ENCODE results near the gene SKIL.
"Not testable (repeated sequence)": the region's sequence is repeated elsewhere in the genome, so short reads cannot be mapped to it uniquely, and the experiment has no call there.

SKIL gene

DNA sequence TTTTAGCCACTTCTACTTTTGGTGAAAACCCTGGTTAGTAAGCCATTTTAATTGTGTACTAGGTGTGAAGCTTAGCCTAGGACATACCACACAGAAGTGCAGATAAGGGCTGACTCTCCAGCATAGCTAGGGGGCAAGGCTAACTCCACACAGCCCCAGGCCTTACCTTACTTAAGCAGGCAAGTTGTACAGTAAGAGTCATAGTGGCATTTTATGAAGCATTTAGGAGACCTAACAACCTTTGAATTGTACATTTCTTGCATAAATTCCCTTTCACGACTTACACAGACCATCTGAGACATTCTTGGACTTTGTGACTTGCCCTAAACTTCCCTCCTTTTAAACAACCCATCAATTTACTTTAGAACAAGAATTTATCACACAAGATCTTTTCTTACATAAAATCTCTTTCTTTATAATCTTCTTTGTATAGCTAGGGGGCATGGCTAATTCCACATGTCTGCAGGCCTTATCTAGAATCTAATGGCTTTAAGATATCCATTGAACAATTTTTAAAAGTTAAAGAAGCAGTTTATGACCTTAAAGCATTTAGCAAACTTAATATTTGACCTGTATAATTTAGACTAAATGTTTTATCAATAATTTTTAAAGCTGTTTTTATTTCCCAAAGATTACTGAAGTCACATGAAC lies 18.7 kb upstream of the SKIL start:
- H3K4me3 ChIP-seq (ENCODE audit: low read depth, low read length), result no peak overlapping the region
- TF ChIP-seq, protein P1, sequence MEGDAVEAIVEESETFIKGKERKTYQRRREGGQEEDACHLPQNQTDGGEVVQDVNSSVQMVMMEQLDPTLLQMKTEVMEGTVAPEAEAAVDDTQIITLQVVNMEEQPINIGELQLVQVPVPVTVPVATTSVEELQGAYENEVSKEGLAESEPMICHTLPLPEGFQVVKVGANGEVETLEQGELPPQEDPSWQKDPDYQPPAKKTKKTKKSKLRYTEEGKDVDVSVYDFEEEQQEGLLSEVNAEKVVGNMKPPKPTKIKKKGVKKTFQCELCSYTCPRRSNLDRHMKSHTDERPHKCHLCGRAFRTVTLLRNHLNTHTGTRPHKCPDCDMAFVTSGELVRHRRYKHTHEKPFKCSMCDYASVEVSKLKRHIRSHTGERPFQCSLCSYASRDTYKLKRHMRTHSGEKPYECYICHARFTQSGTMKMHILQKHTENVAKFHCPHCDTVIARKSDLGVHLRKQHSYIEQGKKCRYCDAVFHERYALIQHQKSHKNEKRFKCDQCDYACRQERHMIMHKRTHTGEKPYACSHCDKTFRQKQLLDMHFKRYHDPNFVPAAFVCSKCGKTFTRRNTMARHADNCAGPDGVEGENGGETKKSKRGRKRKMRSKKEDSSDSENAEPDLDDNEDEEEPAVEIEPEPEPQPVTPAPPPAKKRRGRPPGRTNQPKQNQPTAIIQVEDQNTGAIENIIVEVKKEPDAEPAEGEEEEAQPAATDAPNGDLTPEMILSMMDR (IDR thresholded peaks at IDR 0.05; ENCODE audit: low read depth, low read length), result no peak

DNA sequence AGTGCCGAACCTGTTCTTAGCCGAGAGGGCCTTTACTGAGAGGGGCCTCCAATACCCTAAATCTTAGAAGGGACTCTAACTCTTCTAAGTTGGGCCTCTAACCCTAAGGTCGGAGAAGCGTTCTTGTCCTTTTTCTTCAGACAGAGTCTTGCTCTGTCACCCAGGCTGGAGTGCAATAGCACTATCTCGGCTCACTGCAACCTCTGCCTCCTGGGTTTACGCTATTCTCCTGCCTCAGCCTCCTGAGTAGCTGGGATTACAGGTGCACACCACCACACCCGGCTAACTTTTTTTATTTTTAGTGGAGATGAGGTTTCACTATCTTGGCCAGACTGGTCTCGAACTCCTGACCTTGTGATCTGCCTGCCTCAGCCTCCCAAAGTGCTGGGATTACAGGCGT lies 15.2 kb upstream of the SKIL start:
- not testable (repeated sequence) for H3K4me3 ChIP-seq (ENCODE audit: low read depth, low read length)

DNA sequence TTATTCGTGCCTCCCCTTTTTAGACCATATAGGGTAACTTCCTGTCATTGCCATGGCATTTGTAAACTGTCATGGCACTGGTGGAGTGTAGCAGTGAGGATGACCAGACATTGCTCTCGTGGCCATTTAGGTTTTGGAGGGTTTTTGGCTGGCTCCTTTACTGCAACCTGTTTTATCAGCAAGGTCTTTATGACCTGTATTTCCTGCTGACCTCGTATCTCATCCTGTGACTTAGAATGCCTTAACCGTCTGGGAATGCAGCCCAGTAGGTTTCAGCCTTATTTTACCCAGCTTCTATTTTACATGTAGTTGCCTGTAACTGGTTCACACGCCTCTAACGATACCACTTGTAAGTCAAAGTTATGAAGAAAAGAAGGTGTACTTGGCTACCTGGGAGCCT lies 13.7 kb upstream of the SKIL start:
- not testable (repeated sequence) for H3K4me3 ChIP-seq (ENCODE audit: low read depth, low read length)

DNA sequence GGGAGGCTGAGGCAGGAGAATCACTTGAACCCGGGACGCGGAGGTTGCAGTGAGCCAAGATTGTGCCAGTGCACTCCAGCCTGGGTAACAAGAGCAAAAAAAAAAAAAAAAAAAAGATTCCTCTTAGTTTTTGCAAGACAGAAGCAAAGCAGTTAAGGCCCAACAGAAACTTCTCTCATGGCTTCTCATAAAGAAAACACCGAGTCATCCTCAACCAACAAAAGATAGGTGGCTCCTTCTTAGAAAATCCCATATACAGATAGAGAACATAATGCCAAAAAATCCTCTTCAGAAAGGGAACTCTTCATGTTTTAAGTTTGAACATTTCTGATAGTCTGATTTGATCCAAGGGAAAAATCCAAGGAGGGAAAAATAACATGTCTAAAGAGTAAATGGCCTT lies 12.5 kb upstream of the SKIL start:
- no peak overlapping the region for H3K4me3 ChIP-seq (ENCODE audit: low read depth, low read length)
- TF ChIP-seq, protein P1 (IDR thresholded peaks at IDR 0.05; ENCODE audit: low read depth, low read length), result no peak

DNA sequence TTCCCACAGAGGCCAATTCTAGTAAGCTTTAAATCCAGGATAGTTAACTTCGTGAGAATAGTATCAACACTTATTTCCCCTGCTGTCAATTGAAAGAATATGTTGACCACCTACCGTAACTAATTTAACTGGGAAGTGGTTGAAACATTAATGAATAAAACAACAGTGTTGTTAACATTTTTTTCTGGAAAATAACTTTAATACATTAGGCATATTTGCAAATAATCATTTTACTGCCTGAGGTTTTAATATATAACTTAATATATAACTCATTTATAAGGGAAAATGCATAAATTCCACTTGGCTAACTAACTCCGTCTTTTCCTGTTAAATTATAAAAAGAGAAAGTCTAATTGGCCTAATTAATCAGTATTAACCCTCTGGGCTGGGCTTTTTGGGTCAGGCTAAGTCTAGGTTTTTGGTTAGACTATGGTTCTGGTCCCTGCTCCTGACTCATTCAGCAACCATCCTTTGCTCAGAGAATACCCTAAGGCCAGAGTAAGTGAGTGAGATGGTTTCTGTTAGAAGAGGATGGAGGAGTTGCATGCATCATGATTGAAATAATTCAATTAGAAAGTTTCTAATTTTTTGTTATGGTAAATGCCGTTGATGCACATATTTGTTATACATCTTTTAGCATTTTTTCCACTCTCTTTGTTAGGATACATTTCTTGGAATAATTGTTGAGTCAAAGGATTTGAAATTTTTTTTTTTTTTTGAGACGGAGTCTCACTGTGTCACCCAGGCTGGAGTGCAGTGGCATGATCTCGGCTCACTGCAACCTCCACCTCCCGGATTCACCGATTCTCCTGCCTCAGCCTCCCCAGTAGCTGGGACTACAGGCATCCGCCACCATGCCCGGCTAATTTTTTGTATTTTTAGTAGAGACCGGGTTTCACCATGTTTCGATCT lies 10.8 kb upstream of the SKIL start:
- TF ChIP-seq, protein P1 (IDR thresholded peaks at IDR 0.05; ENCODE audit: low read depth, low read length), result no peak
- no peak overlapping the region for H3K4me3 ChIP-seq (ENCODE audit: low read depth, low read length)

DNA sequence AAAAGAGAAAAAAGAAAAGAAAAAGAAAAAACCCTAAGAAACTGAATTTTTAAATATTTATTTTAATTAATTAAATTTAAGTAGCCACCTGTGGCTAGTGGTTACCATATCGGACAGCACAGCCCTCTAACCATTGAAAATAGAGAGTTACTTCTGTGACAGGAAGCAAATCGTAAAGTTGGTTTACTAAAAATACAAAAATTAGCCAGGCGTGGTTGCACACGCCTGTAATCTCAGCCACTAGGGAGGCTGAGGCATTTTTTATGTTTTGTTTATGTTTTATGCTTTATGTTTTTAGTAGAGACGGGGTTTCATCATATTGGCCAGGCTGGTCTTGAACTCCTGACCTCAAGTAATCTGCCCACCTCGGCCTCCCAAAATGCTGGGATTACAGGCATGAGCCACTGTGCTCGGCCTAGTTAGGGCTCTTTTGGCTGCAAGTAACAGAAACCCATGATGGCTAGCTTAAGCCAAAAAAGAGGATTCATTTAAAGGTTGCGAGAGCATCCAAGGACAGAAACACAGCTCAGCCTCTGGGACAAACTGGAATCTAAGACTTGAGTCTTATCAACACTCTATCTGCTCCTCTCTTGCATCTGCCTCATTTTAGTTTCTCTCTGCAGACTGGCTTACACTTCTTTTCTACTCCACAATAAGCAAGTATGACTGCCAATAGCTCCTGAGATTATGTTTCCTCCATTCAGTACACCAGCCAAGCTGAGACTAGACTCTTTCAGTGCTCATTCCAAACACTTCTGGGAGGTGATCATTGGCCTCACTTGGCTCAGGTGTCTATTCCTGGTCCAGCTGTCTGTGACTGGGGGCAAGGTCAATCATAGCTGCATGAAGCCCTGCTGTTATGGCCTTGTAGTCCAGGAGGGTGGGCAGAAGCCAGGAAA lies 6.8 kb upstream of the SKIL start:
- H3K4me3 ChIP-seq (ENCODE audit: low read depth, low read length), result no peak overlapping the region
- TF ChIP-seq, protein P1 (IDR thresholded peaks at IDR 0.05; ENCODE audit: low read depth, low read length), result no peak

DNA sequence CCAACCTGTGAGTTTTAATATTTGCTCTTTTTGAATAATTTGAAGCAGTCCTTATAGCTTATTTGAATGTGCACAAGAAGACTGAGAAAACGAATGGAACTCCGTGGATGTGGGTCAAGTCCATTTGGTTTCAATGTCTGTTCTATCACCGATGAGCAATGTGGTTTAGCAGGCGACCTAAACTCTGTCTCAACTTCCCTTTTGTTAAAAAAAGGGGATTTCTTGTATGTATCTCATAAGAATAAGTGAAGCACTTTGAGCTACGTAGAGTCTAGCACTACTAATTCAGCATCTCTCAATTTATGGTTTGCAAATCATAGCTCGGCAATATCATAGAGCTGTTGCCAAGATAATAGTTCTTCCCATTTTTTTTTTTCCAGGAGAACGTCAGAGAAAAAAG lies 4.6 kb upstream of the SKIL start:
- no peak overlapping the region for H3K4me3 ChIP-seq (ENCODE audit: low read depth, low read length)
- TF ChIP-seq, protein P1 (IDR thresholded peaks at IDR 0.05; ENCODE audit: low read depth, low read length), result no peak

DNA sequence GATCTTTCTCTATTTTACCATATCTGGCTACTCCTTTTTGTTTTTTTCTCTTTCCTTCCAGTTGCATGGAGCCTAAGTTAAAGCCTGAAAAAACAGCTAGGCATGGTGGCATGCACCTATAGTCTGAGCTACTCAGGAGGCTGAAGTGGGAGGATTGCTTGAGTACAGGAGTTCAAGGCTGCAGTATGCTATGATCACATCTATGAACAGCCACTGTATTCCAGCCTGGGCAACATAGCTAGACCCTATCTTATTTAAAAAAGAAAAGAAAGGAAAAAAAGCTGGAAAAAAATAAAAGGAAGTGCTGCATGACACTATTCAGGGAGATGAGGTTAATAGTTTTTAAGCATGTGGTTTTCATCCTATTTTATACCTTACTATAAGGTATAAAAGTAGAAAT lies 4.0 kb upstream of the SKIL start:
- no peak overlapping the region for H3K4me3 ChIP-seq (ENCODE audit: low read depth, low read length)
- TF ChIP-seq, protein P1 (IDR thresholded peaks at IDR 0.05; ENCODE audit: low read depth, low read length), result no peak
